Measurements from ENCODE around the gene NCKAP5L.

NCKAP5L gene

DNA sequence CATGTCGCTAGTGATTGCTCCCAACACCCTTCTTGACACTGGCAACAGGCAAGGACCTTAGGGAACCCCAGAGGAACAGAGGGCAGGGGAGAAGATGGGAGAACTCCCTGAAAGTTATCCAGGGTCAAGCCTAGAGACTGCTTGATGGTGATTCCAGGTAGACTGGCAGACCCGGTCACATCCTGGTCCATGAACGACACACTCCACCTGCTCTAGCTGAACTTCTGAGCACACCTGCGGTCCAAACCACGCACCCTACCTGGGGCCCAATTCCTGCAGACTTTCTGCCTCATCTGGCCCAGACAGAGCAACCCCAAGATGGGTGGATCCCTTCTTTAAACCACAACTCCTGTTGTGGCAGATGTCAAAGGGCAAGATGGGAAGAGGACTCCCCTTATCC lies 34.2 kb downstream of the NCKAP5L start:
- Histone ChIP-seq H3K4me1 (ENCODE audit: insufficient read depth, low read length) (no peaks in the 10 kb centered on the region), H3K27me3 (ENCODE audit: insufficient read depth, low read length) (no peaks in the 10 kb centered on the region), H3K27ac (ENCODE audit: low read length) (no peak overlapping the region), H3K36me3 (ENCODE audit: insufficient read depth, low read depth, low read length) (peaks cover 31% of the 10 kb centered on the region), H3K4me3 (ENCODE audit: low read length) (no peak overlapping the region), H3K9me3 (ENCODE audit: insufficient read depth, low read depth, low read length) (no peaks in the 10 kb centered on the region), H3K9ac (ENCODE audit: low read depth, low read length) (no peak overlapping the region)

DNA sequence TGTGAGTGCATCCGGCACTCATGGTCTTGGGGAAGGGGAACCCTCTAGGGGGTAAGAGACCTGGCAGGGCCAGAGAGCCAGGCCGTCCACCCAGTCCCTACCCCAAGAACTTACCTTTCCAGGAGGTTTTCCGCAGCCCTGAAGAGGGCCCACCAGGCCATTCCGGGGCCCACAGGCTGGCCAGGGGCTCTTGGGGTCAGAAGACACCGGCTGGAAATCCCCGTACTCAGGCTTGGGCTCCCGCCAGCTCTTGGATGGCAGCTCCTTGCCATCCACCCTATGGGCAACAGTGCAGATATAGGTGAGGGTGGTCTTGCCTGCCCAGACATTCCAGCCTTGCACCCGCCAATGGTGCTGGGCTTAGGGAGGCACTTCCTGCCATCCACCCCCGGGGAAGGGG lies 34.6 kb downstream of the NCKAP5L start:
- Histone ChIP-seq H3K9me3 (ENCODE audit: insufficient read depth, low read depth, low read length) (no peaks in the 10 kb centered on the region), H3K27me3 (ENCODE audit: insufficient read depth, low read length) (no peaks in the 10 kb centered on the region), H3K36me3 (ENCODE audit: insufficient read depth, low read depth, low read length) (peaks cover 28% of the 10 kb centered on the region), H3K9ac (ENCODE audit: low read depth, low read length) (no peak overlapping the region), H3K27ac (ENCODE audit: low read length) (no peak overlapping the region), H3K4me1 (ENCODE audit: insufficient read depth, low read length) (no peaks in the 10 kb centered on the region), H3K4me3 (ENCODE audit: low read length) (no peak overlapping the region)

DNA sequence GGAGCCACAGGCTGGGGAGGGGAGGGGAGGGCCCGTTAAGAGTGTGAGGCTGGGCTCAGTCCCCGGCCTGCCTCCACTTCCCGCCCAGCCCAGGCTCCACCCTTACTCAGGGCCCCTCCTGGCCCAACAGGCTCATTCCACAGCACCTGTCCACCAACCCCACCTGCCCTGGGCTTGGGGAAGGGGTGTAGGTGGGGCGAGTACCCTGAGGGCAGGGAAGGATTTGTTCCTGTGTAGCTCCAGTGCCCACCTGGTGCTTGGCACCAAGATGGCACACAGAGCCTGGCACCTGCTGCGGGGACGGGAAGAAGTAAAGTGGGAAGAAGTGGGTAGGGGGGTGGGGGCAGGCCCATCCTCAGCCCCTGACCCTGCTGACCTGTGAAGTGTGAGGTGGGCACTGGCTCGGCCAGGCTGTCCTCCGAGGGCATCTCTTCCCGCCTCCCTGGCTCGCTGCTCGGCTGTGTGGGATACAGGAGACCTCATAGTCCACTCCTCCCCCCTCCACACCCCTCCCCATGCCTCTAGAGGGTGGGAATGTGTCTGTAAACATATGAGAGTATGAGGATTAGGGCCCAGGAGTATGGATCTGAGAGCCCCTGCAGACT lies 35.1 kb downstream of the NCKAP5L start:
- Histone ChIP-seq H3K27me3 (ENCODE audit: insufficient read depth, low read length) (no peaks in the 10 kb centered on the region), H3K27ac (ENCODE audit: low read length) (no peak overlapping the region), H3K4me3 (ENCODE audit: low read length) (no peak overlapping the region), H3K9ac (ENCODE audit: low read depth, low read length) (no peak overlapping the region), H3K9me3 (ENCODE audit: insufficient read depth, low read depth, low read length) (0 out of 2 replicates have a peak, but pooled peaks cover under 1% of the 10 kb centered on the region), H3K4me1 (ENCODE audit: insufficient read depth, low read length) (no peaks in the 10 kb centered on the region), H3K36me3 (ENCODE audit: insufficient read depth, low read depth, low read length) (peaks cover 22% of the 10 kb centered on the region; the same call in 1 of the 2 replicates)

DNA sequence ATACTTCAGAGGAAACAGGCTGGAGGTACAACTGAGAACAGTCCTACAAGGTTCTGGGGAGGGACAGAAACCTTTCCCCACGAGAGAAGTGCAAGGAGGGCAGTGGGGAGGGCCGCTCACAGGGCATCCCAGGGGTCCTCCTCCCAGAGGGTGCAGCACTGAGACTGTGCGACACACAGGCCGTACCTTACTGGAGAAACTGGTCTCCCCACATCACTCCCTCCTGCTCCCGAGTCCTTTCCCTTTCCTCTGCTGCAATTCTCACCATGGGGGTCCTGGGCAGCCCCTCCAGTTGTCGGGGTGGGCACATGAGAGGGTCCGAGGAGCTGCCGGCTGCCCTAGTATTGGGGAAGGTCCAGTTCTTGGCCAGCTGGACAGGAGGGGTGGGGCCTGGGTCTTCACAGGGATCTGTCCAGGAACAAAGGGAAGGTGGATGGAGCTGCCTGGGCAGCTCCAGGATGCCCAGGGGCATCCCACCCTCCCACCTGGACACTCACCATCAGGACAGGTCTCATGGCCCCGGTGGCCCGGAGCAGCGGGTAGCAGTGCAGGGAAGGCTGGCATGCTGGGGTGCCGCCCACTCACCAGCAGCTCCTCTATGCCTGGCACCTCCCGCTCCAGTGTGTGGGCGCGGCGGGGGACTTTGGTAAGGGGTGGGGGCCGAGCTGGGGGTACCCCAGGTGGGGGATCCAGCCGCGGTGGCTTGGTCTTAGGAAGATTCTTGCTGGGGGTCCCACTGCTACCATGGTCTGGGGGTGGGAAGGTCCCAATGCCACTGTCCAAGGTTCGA lies 35.8 kb downstream of the NCKAP5L start:
- H3K9me3 ChIP-seq (ENCODE audit: insufficient read depth, low read depth, low read length): peaks cover 7% of the 10 kb centered on the region; the same call in 1 of the 2 replicates
- no peaks in the 10 kb centered on the region for H3K4me1 ChIP-seq (ENCODE audit: insufficient read depth, low read length)
- no peak overlapping the region for H3K4me3 ChIP-seq (ENCODE audit: low read length)
- H3K27me3 ChIP-seq (ENCODE audit: insufficient read depth, low read length): no peaks in the 10 kb centered on the region
- peaks cover 15% of the 10 kb centered on the region; the same call in 1 of the 2 replicates for H3K36me3 ChIP-seq (ENCODE audit: insufficient read depth, low read depth, low read length)
- H3K9ac ChIP-seq (ENCODE audit: low read depth, low read length): no peak overlapping the region
- no peak overlapping the region for H3K27ac ChIP-seq (ENCODE audit: low read length)

DNA sequence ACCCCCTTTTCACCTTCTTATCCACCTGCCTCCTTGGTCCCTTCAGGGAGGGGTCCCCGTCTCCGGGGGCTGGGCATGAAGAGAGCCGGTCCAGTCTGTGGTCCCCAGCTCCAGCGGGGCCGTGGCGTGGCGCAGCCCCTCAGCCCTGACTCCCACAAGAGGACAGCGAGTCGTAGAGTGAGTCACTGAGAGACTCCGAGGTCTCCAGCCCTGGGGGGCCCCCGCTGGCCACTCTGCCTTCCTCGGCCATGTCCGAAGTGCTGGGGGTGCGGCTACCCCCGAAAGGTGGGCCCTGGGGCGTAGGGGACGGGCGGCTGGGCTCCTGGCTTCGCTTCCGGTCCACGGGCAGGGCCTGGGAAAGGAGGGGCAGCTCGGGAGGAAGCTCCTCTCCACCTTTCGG lies 36.5 kb downstream of the NCKAP5L start:
- peaks cover 9% of the 10 kb centered on the region; the same call in 1 of the 2 replicates for H3K36me3 ChIP-seq (ENCODE audit: insufficient read depth, low read depth, low read length)
- no peaks in the 10 kb centered on the region for H3K27me3 ChIP-seq (ENCODE audit: insufficient read depth, low read length)
- H3K9me3 ChIP-seq (ENCODE audit: insufficient read depth, low read depth, low read length): peaks cover 7% of the 10 kb centered on the region; the same call in 1 of the 2 replicates
- no peak overlapping the region for H3K9ac ChIP-seq (ENCODE audit: low read depth, low read length)
- H3K4me3 ChIP-seq (ENCODE audit: low read length): no peak overlapping the region
- no peak overlapping the region for H3K27ac ChIP-seq (ENCODE audit: low read length)
- no peaks in the 10 kb centered on the region for H3K4me1 ChIP-seq (ENCODE audit: insufficient read depth, low read length)

DNA sequence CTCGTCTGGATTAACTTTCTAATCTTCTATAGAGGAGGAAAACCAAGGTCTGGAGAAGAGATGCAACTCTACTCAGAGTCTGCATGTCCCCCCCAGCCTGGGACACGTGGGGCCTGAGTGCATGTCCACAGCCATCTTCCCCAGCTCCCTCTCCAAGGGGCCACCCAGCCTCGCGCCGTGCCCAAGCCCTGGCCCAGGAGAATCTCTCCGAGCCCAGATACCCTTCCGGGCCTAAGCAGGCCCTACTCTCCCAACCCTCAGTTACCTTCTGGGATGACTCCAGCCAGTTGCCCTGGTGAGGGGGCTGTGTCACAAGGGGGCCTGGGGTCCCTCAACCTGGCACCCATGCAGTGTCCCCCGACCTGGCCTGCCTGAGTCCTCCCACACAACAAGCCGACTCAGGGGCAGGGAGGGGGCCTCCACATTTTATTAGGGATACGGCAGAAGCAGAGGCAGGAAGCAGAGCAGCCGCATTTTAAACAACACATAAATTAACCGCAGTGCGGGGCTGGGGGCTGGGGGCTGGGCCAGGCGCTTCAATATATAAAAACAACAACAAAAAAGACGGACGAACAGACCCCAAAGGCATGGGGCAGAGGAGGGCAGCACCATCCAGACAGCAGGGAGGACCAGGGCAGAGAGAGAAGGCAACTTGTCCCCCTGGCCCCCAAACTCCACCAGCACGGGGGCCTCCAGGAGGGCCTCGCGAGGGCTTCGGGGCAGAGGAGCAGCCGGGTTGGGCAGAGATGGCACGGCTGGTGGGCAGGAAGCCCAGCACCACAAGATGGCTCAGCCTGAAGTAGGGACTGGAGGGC lies 37.3 kb downstream of the NCKAP5L start:
- Histone ChIP-seq H3K36me3 (ENCODE audit: insufficient read depth, low read depth, low read length) (peaks cover 1% of the 10 kb centered on the region; the same call in 1 of the 2 replicates), H3K9ac (ENCODE audit: low read depth, low read length) (no peak overlapping the region), H3K27ac (ENCODE audit: low read length) (no peak overlapping the region), H3K9me3 (ENCODE audit: insufficient read depth, low read depth, low read length) (peaks cover 7% of the 10 kb centered on the region; the same call in 1 of the 2 replicates), H3K4me3 (ENCODE audit: low read length) (no peak overlapping the region), H3K27me3 (ENCODE audit: insufficient read depth, low read length) (no peaks in the 10 kb centered on the region), H3K4me1 (ENCODE audit: insufficient read depth, low read length) (no peaks in the 10 kb centered on the region)

DNA sequence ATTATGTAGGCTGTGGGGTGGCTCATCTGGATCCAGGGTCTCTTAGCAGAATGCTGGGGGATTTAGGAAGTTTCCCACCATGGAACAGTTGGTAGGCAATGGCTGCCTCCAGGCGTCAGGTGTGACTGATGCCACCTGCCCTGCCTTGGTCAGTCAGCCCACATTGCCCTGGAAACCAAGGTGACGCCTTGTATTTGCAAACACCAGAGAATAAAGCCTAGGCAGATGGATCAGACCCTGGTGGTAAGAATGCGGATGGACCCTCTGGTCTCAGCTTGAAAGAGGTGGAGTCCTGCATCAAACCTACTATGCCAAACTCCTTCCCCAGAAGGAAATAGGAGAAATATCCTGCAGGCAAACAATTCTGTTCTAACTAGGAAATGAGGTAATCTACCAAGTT lies 38.2 kb downstream of the NCKAP5L start:
- Histone ChIP-seq H3K27ac (ENCODE audit: low read length) (no peak overlapping the region), H3K4me3 (ENCODE audit: low read length) (no peak overlapping the region), H3K36me3 (ENCODE audit: insufficient read depth, low read depth, low read length) (no peaks in the 10 kb centered on the region), H3K27me3 (ENCODE audit: insufficient read depth, low read length) (no peaks in the 10 kb centered on the region), H3K9ac (ENCODE audit: low read depth, low read length) (peak overlapping the region; percentile 21; the same call in 1 of the 2 replicates), H3K4me1 (ENCODE audit: insufficient read depth, low read length) (no peaks in the 10 kb centered on the region), H3K9me3 (ENCODE audit: insufficient read depth, low read depth, low read length) (peaks cover 7% of the 10 kb centered on the region; the same call in 1 of the 2 replicates)

DNA sequence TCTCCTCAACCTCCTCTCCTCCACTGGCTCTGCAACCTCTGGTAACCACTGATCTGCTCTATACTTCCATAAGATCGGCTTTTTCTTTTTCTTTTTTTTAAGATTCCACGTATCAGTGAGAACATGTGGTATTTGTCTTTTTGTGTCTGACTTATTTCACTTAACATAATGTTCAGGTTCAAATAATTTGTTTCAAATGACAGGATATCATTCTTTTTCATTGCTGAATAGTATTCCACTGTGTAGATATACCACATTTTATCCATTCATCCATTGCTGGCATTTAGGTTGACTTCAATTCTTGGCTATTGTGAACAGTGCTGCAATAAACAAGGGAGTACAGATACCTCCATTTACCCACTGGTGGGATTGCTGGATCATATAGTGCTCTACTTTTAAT lies 40.5 kb downstream of the NCKAP5L start:
- H3K4me3 ChIP-seq (ENCODE audit: low read length): no peak overlapping the region
- H3K27me3 ChIP-seq (ENCODE audit: insufficient read depth, low read length): 0 out of 2 replicates have a peak, but pooled peaks cover 9% of the 10 kb centered on the region
- no peak overlapping the region for H3K9ac ChIP-seq (ENCODE audit: low read depth, low read length)
- H3K27ac ChIP-seq (ENCODE audit: low read length): no peak overlapping the region
- H3K9me3 ChIP-seq (ENCODE audit: insufficient read depth, low read depth, low read length): peaks cover 7% of the 10 kb centered on the region; the same call in 1 of the 2 replicates
- H3K36me3 ChIP-seq (ENCODE audit: insufficient read depth, low read depth, low read length): no peaks in the 10 kb centered on the region
- H3K4me1 ChIP-seq (ENCODE audit: insufficient read depth, low read length): no peaks in the 10 kb centered on the region

DNA sequence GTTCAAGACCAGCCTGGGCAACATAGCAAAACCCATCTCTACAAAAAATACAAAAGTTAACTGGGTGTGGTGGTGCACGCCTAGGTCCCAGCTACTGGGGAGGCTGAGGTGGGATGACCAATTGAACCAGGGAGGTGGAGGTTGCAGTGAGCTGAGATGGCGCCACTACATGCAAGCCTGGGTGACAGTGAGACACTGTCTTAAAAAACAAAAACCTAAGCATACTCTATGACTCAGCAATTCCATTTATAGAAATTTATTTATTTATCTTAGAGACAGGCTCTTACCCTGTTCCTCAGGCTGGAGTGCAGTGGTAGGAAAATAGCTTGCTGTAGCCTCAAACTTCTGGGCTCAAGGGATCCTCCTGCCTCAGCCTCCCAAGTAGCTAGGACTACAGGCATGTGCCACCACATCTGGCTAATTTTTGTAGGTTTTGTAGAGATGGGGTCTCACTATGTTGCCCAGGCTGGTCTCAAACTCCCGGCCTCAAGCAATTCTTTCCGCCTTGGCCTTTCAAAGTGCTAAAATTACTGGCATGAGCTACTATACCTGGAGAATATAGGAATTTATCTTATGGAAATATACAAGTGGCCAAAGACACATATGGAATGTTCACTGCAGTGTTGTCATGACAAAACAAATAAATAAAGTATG lies 43.3 kb downstream of the NCKAP5L start:
- Histone ChIP-seq H3K4me3 (ENCODE audit: low read length) (no peak overlapping the region), H3K27me3 (ENCODE audit: insufficient read depth, low read length) (peaks cover 18% of the 10 kb centered on the region), H3K9me3 (ENCODE audit: insufficient read depth, low read depth, low read length) (peaks cover 7% of the 10 kb centered on the region; the same call in 1 of the 2 replicates), H3K36me3 (ENCODE audit: insufficient read depth, low read depth, low read length) (no peaks in the 10 kb centered on the region), H3K4me1 (ENCODE audit: insufficient read depth, low read length) (no peaks in the 10 kb centered on the region), H3K9ac (ENCODE audit: low read depth, low read length) (no peak overlapping the region), H3K27ac (ENCODE audit: low read length) (no peak overlapping the region)

DNA sequence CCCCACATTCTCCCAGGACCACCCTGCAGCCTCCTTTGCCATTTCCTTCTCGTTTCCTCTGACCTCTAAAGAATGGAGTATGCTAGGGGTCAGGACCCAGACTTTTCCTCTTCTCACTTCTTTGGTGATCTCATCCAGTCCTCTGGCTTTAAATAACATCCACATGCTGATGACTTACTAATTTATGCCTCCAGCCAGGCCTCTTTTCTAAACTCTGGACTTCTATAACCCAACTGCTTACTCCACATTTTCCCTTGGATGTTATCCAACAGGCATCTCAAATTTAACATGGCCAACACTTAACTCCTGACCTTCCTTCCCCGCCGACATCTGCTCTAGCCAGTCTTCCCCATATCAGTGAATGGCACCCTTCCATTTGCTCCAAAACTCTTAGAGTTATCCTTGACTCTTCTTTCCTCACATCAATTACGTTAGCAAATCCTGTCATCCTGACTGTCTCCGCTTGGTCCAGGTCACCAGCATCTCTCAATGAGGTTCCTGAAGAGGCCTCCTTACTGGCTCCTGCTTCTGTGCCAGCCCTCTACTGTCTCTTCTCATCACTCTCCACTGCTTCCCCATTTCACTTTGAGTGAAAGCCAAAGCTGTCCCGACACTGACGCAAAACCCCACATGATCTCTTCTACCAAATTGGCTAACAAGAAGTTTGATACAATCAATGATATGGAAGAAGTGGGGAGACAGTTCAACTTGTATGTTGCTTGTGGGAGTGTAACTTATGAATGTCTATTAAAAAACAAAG lies 44.1 kb downstream of the NCKAP5L start:
- peaks cover 23% of the 10 kb centered on the region for H3K27me3 ChIP-seq (ENCODE audit: insufficient read depth, low read length)
- H3K9me3 ChIP-seq (ENCODE audit: insufficient read depth, low read depth, low read length): peaks cover 7% of the 10 kb centered on the region; the same call in 1 of the 2 replicates
- no peaks in the 10 kb centered on the region for H3K36me3 ChIP-seq (ENCODE audit: insufficient read depth, low read depth, low read length)
- H3K9ac ChIP-seq (ENCODE audit: low read depth, low read length): no peak overlapping the region
- H3K4me3 ChIP-seq (ENCODE audit: low read length): no peak overlapping the region
- no peaks in the 10 kb centered on the region for H3K4me1 ChIP-seq (ENCODE audit: insufficient read depth, low read length)
- no peak overlapping the region for H3K27ac ChIP-seq (ENCODE audit: low read length)
